DMS53 treated with DMSO at 0.1 percent for 48 hours (cell line): Measurements from ENCODE around the gene WWC1.

Experiments
- DNase-seq: peaks from one replicate; lab custom pipeline; 2025; ENCODE audit not compliant: unreplicated experiment; lab: John Stamatoyannopoulos, UW

The WWC1 gene

GRCh38 chr5:168407211-168407610 is 115.8 kb downstream of the WWC1 start:
- no peak for DNase-seq

DNA sequence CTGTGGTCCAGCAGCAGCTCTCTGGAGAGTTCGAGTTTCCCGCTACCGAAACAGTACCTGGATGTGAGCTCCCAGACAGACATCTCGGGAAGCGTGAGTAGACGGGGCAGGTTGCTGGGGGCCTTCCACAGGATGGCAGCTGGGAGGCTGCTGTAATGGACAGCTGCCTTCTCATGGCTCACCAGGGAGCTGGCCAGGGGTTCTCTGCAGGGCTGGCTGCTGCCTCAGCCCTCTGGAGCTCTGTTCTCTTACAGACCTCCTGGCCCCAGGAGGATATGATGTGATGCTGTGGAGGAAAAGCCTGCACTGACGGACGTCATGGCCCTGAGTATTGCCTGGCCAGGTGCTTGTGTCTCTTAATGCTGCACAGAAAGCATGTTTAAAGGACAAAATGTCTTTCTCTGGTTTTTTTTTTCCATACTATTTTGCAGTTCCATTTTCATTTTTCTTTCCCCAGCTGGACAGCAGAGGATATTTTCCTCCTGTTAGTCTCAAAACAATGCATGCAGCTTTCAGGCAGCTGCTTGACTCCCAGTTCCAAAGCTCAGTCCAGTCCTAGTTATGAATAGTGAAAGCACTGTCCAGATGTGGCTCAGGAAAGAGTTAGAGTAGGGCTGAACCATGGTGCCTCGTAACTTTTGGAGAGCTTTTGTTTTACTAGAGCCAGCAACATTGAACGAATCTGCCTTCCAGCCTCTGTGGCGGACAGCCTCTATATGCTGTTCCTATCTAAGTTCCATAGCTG is 117.3 kb downstream of the WWC1 start:
- DNase-seq: no peak

GRCh38 chr5:168409591-168410458 is 118.4 kb downstream of the WWC1 start:
- no peak for DNase-seq

DNA sequence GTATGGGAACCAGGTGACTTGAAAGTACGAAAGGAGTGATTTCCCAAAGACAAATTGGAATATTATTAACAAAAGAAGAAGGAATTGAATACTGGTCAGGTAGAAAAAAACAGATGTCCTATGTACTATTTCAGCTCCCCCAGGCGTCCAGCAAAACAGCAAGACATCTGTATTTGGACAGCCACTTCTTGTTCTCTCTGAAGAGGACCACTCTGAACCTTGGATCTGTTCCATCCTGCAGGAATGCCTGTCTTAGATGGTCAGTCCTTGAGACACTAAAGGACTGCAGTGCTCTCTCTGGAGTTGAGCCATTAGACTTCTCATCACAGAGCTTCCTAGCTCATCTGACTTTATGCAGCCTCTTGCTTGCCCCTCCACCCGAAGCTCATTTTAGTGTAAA is 120.4 kb downstream of the WWC1 start:
- no peak for DNase-seq

DNA sequence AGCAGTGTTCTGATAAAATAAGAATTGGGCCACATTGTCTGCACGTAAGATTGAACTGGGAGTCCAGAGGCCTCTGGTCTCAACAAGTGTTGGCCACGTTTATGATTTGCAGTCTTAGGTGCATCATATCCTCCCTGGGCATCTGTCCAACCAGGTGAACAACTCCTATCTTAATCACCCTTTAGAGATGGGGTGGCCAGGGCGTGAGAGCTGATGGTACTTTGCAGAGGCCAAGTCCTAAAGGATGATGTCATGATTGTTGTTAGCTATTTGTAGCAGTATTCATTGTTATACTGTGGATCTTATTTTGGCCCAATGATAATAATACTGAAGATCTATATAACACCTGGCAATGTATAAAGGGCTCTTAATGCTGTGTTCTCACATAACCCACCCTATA is 121.6 kb downstream of the WWC1 start:
- no peak for DNase-seq

- DNase-seq: no peak
These were observed 122.2 kb downstream of the WWC1 start for GRCh38 chr5:168413596-168413995.

DNA sequence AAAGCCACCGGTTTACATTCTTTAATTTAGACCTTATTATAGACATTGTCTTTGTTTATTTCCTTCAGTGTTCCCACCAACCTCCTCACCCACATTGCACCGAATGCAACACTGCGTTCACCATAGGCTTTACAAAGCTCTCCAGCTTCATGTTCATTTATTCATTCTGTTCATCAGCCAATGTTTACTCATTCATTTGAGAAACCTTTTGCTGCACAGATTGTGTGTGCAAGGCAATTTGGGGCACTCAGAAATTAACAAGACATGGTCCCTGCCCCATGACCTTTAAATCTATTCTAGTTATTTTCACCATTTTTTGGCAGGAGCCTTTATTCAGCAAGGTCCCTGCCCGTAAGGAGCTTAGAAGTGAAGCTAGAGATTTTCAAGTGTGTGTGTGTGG is 124.0 kb downstream of the WWC1 start:
- no peak for DNase-seq

DNA sequence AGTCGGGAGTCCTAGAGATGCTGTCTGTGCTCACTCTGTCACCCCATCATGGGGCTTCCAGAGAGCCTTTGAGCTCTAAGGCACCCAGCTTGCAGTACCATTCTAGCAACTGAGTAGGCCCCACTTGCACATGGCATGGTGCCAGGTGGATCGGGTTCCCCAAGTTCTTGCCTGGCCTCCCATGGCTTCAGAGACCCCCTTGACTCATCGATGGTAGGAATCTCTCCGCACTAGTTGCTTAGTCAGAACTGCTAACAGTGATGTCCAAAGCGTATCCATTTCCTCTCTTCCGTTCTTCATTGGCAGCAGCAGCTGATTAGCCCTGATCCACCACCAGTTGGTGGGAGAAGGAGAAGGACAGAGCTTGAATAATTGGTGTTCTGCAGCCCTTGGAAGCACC is 124.5 kb downstream of the WWC1 start:
- DNase-seq: no peak

GRCh38 chr5:168417731-168418429 is 126.4 kb downstream of the WWC1 start:
- no peak for DNase-seq

DNA sequence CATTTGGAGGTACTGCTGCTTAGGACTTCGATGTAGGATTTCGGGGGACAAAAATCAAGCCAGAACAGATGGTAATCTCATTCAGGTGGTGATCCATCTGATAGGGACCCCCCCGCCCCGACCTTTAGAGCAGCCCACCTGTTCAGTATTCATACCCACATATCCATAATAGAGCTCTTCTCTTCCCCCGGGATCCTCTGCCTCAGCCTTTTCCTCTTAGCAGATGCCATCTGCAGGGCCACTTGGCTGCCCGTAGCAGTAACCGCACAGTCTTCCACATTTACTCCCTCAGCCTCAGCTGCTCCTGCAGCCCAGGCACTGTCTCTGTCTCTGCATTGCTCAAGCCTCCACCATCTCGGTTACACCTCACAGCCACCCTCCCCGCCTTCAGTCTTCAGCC is 129.0 kb downstream of the WWC1 start:
- no peak for DNase-seq

DNA sequence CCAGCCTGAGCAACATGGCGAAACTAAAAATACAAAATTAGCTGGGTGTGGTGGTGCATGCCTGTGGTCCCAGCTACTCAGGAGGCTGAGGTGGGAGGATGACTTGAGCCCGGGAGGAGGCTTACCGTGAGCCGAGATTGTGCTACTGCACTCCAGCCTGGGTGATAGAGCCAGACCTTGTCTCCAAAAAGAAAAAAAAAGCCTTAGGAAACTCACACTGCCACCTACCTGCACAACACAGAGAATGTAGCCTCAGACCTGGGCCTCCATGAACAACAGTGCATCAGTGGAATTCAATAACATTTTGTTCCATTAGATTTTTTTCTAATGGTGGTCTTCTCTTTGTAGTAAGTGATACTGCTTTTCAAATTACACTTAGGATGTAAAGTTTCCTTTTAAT is 131.0 kb downstream of the WWC1 start:
- peak; percentile 4 for DNase-seq

GRCh38 chr5:168423478-168423877 is 132.0 kb downstream of the WWC1 start:
- no peak for DNase-seq

DNA sequence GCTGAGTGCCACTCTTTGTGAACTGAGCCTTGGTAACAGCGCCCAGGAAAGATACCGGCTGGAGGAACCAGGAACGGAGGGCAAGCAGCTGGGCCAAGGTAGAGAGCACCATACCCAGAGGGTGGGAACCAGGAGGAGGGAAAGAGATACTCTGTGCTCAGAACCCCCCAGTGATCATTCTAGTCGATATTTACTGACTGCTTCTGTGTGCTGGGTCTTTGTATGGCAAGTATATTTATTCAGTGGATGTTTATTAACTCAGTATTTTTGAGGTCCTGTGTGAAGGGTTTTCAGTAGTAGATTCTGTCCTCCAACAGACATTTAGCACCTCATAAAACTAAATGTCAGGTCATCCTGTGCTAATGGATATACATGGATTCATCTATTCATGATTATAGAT is 132.5 kb downstream of the WWC1 start:
- no peak for DNase-seq

DNA sequence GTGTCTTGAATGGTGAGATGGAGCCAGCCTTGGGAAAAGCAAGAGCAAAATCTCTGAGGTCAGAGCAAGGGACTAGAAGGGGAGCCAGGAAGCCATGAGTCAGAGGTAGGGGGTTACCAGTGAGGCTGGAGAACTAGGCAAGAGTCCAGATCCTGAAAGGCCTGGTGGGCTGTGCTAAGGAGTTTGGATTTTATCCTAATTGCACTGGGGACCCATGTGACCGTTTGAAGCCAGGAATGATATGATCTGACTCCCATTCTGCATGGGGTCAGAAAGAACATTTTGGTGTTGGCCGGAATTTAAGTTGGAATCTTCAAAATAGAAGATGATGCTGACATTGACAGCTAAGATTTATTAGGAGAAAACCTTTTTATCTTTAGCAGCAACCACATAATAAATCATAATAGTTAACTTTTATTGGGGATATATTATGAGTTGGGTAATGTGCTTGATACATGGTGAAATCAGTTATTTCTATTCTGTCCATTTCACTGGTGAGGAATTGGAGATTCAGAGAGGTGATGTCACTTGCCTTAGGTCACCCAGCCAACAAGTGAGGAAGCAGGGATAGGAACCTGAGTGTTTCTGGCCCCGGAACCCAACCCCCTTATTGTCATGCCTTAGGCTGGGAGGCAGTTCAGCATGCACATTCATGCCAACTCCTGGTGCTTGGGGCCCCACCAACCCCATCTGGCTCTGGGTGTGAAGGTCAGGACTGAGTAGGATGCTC is 133.3 kb downstream of the WWC1 start:
- no peak for DNase-seq

DNA sequence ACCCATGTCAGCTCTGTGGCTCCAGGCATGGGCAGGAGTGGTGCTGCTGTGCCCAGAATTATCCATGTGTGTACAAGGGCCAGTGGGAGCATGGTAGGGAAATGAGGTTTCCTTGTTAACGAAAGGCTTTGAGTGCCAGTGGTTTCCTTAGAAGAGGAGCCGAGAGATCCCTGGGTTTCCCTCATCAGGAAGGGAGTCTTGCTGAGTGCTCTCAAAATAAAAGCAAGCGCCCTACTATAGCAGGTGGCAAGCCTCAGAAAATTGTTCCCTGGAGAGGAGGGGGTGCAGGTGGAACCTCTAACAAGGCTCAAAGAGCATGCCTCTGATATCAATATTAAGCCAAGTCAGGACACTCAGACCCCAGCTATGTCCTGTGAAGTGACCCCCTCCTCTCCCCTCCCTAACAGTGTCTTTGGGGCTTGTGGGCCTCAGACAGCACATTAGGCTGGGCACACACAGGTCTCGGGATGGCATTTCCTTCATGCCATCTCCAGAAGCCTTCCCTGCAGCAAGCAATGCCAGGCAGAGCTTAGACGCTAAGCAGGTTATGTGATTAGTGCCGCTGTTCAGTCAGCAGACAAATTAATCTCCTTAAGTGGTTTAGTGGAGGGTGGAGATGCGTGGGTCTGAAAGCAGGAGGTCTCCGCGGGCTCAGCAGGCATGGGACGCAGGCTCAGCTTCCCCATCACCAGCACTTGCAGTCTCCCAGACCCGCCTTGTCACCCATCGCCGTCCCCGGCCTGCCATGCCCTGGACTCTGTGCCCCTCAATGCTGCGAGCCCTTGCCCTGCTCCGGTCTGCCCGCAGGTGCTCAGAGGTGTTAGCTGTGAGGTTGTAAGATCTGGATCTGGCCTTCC is 134.8 kb downstream of the WWC1 start:
- no peak for DNase-seq

- no peak for DNase-seq
These were observed 135.4 kb downstream of the WWC1 start for GRCh38 chr5:168426864-168427172.

GRCh38 chr5:168427224-168427623 is 135.8 kb downstream of the WWC1 start:
- no peak for DNase-seq

GRCh38 chr5:168428552-168428951 is 137.1 kb downstream of the WWC1 start:
- no peak for DNase-seq

GRCh38 chr5:168430296-168430695 is 138.9 kb downstream of the WWC1 start:
- no peak for DNase-seq

GRCh38 chr5:168432903-168433302 is 141.5 kb downstream of the WWC1 start:
- no peak for DNase-seq
